GM19240 (cell line): ENCODE data around the gene WARS2.

ENCODE experiments used
- DNase-seq: peaks from one replicate; pipeline ENCODE4 v3.0.0; 2011; ENCODE audit warnings: low spot score; ENCODE audit not compliant: insufficient read length

WARS2 gene

DNA sequence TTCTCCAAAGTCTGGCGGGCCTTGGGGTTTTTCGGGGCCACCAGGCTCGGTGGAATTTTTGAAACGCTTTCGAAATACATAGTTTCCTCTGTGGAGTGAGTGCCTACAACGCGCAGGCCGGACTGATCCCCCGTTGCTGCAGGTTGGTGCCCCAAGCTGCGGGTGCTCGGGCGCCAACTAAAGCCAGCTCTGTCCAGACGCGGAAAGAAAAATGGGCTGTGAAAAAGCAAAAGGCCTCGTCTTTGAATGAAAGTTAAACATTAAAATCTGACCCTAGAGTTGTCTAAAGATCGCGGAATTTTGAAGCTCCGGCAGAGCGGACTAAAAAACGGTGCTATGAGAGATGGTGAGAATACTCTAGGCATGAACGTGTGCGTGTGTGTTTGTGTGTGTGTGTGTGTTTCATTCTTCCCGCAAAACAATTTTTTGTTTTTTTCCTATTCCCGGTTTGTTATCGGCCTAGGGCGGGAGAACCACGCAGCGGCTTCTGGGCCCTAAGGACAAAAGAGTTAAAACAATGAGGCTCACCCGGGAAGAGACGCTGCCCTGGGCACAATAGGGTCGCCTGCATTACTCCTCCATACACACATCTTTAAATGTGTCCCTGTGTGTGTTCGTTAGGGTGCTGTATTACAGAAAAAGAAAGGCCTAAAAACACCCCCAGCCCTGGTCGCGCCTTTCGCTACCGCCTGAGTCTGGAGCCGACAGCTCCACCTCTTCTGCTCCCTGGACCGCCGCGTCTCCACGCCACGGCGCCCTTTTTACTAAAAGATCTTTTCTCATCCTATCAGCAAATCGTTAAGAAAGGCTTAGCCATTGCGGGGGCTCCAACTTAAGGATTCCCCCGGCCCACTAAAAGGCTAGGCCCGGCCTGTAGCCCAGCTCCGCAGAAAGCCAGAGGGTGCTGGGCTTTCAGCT lies 155.5 kb downstream of the WARS2 start:
- no peak for DNase-seq

- DNase-seq: no peak
Measured at GRCh38 chr1:118984086-118984721, 156.2 kb downstream of the WARS2 start.

DNA sequence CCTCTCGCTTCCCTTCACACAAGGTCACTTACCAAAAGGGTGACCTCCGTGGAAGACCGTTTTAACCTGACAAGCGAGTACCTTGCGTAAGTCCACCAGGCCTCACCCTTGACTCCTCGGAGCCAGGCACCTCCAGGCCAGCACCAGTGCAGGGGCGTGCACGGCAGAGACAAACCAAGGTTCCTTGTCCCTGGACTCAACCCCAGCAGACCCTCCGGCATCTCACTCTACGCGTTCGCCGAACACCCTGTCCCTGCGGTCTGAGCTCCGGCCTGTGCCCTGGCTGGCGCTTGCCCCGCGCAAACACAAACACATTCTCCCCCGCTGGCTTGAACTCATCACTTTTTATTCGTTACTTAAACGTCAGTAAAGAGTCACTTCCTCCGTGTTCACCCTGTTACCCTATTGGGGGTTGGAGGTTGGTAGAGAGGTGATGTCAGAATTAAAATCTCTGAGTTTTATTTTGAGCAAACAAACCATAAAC lies 156.9 kb downstream of the WARS2 start:
- no peak for DNase-seq

GRCh38 chr1:118982821-118983557 lies 157.5 kb downstream of the WARS2 start:
- DNase-seq: no peak

- no peak for DNase-seq
Measured at GRCh38 chr1:118982266-118982665, 158.2 kb downstream of the WARS2 start.

- no peak for DNase-seq
Measured at GRCh38 chr1:118981436-118981835, 159.0 kb downstream of the WARS2 start.
